Neural crest cell (in vitro differentiated cells): ENCODE data around the gene MED19. TPM values are rescaled to one million over a fixed set of nuclear protein-coding genes. Genes with fewer than 3 reads are reported as not detected.
A peak's percentile ranks its signal among the peaks of the same experiment; 100 is the strongest.
"Not testable (repeated sequence)": the region's sequence is repeated elsewhere in the genome, so short reads cannot be mapped to it uniquely, and the experiment has no call there.

Experiments
- DNase-seq: peaks from one replicate; pipeline ENCODE4 v3.0.0; 2021; ENCODE audit warnings: low read depth, mixed read lengths, low spot score
- H3K27ac Mint-ChIP-seq: one replicate; pipeline ENCODE4 v1.8.0; 2021; ENCODE audit warnings: mild to moderate bottlenecking, mixed read lengths; ENCODE audit not compliant: unreplicated experiment
- H3K27me3 Mint-ChIP-seq: 2 replicates; pipeline ENCODE4 v1.8.0; 2021; ENCODE audit warnings: low read depth, mild to moderate bottlenecking, mixed read lengths
- H3K36me3 Mint-ChIP-seq: 2 replicates; pipeline ENCODE4 v1.8.0; 2021; ENCODE audit warnings: low read depth, mild to moderate bottlenecking, mixed read lengths
- H3K4me1 Mint-ChIP-seq: 2 replicates; pipeline ENCODE4 v1.8.0; 2021; ENCODE audit warnings: mixed read lengths
- H3K4me3 Mint-ChIP-seq: one replicate; pipeline ENCODE4 v1.8.0; 2021; ENCODE audit warnings: mild to moderate bottlenecking, mixed read lengths
- H3K9me3 Mint-ChIP-seq: 2 replicates; pipeline ENCODE4 v1.8.0; 2021; ENCODE audit warnings: mixed read lengths
- CTCF ChIP-seq: fragments of 200-600 bp; sonication (generic); conservative IDR thresholded peaks from 2 replicates; pipeline ENCODE4 v1.5.0; 2021; ENCODE audit warnings: antibody characterized with exemption, mild to moderate bottlenecking
- total RNA-seq: library from RNA; stranded (reverse); gene quantifications from 2 replicates; pipeline ENCODE4 v1.2.1, GENCODE V29; 2021

Gene MED19
- total RNA-seq, 1 donor from 2014 or later = 24.1 TPM

GRCh38 chr11:57735619-57736298, 23.7 kb upstream of the MED19 start:
- Mint-ChIP-seq H3K4me1 (peaks cover 2% of the 10 kb centered on the region), H3K4me3 (no peak overlapping the region), H3K27me3 (no peaks in the 10 kb centered on the region), H3K9me3 (no peaks in the 10 kb centered on the region), H3K36me3 (peaks cover 4% of the 10 kb centered on the region), H3K27ac (no peak overlapping the region)
- no peak for TF ChIP-seq CTCF
- DNase-seq = no peak

- Mint-ChIP-seq H3K27me3 (no peaks in the 10 kb centered on the region), H3K36me3 (peaks cover 4% of the 10 kb centered on the region), H3K4me3 (no peak overlapping the region), H3K4me1 (peaks cover 6% of the 10 kb centered on the region), H3K9me3 (no peaks in the 10 kb centered on the region), H3K27ac (no peak overlapping the region)
- DNase-seq = no peak
- no peak for TF ChIP-seq CTCF
Measured at GRCh38 chr11:57732661-57733060, 20.6 kb upstream of the MED19 start.

- no peak overlapping the region for H3K27ac Mint-ChIP-seq
- DNase-seq = no peak
- peaks cover 3% of the 10 kb centered on the region for H3K36me3 Mint-ChIP-seq
- peaks cover 6% of the 10 kb centered on the region for H3K4me1 Mint-ChIP-seq
- H3K9me3 Mint-ChIP-seq = no peaks in the 10 kb centered on the region
- no peak for TF ChIP-seq CTCF
- no peaks in the 10 kb centered on the region for H3K27me3 Mint-ChIP-seq
- H3K4me3 Mint-ChIP-seq = no peak overlapping the region
Measured at GRCh38 chr11:57729479-57729878, 17.5 kb upstream of the MED19 start.

- Mint-ChIP-seq H3K4me3 (no peak overlapping the region), H3K27me3 (no peaks in the 10 kb centered on the region), H3K9me3 (no peaks in the 10 kb centered on the region), H3K4me1 (peaks cover 6% of the 10 kb centered on the region), H3K36me3 (peaks cover 3% of the 10 kb centered on the region), H3K27ac (peak overlapping the region; percentile 67)
- TF ChIP-seq CTCF = no peak
- DNase-seq = no peak
Measured at GRCh38 chr11:57728829-57729228, 16.8 kb upstream of the MED19 start.

GRCh38 chr11:57727185-57727584, 15.2 kb upstream of the MED19 start:
- no peak for TF ChIP-seq CTCF

GRCh38 chr11:57716726-57717125, 4.7 kb upstream of the MED19 start:
- H3K27ac Mint-ChIP-seq, H3K9me3 Mint-ChIP-seq, H3K27me3 Mint-ChIP-seq, DNase-seq, H3K4me3 Mint-ChIP-seq: not testable (repeated sequence)
- peaks cover 13% of the 10 kb centered on the region for H3K36me3 Mint-ChIP-seq
- H3K4me1 Mint-ChIP-seq = peaks cover 20% of the 10 kb centered on the region

More at GRCh38 chr11:57727185-57727584, 15.2 kb upstream of the MED19 start:
- peaks cover 3% of the 10 kb centered on the region for H3K36me3 Mint-ChIP-seq
- H3K27me3 Mint-ChIP-seq = no peaks in the 10 kb centered on the region
- peaks cover 6% of the 10 kb centered on the region for H3K4me1 Mint-ChIP-seq
- no peak overlapping the region for H3K4me3 Mint-ChIP-seq
- H3K9me3 Mint-ChIP-seq = no peaks in the 10 kb centered on the region
- H3K27ac Mint-ChIP-seq = no peak overlapping the region
- no peak for DNase-seq
